ENCODE measurements around the gene TSPYL6.

TSPYL6 gene

GRCh38 chr2:54233832-54234649 lies 22.0 kb downstream of the TSPYL6 start:
- H3K27me3 Mint-ChIP-seq (ENCODE audit: low read depth), result no peaks in the 10 kb centered on the region
- no peak overlapping the region for H3K4me3 Mint-ChIP-seq
- peaks cover 6% of the 10 kb centered on the region for H3K9me3 Mint-ChIP-seq
- peaks cover 4% of the 10 kb centered on the region for H3K4me1 Mint-ChIP-seq (ENCODE audit: low read depth)
- no peaks in the 10 kb centered on the region for H3K36me3 Mint-ChIP-seq (ENCODE audit: low read depth)
- no peak overlapping the region for H3K27ac Mint-ChIP-seq

- peaks cover 6% of the 10 kb centered on the region for H3K9me3 Mint-ChIP-seq
- no peak overlapping the region for H3K4me3 Mint-ChIP-seq
- no peak overlapping the region for H3K27ac Mint-ChIP-seq
- H3K36me3 Mint-ChIP-seq (ENCODE audit: low read depth), result no peaks in the 10 kb centered on the region
- peaks cover 9% of the 10 kb centered on the region for H3K4me1 Mint-ChIP-seq (ENCODE audit: low read depth)
- H3K27me3 Mint-ChIP-seq (ENCODE audit: low read depth), result no peaks in the 10 kb centered on the region
Observed at GRCh38 chr2:54228945-54229344, 27.1 kb downstream of the TSPYL6 start.

- no peak overlapping the region for H3K27ac Mint-ChIP-seq
- H3K9me3 Mint-ChIP-seq, result peaks cover 6% of the 10 kb centered on the region
- H3K36me3 Mint-ChIP-seq (ENCODE audit: low read depth), result no peaks in the 10 kb centered on the region
- H3K27me3 Mint-ChIP-seq (ENCODE audit: low read depth), result no peaks in the 10 kb centered on the region
- no peak overlapping the region for H3K4me3 Mint-ChIP-seq
- peaks cover 9% of the 10 kb centered on the region for H3K4me1 Mint-ChIP-seq (ENCODE audit: low read depth)
Observed at GRCh38 chr2:54227798-54228197, 28.2 kb downstream of the TSPYL6 start.

GRCh38 chr2:54226260-54226659 lies 29.8 kb downstream of the TSPYL6 start:
- Mint-ChIP-seq H3K27me3 (ENCODE audit: low read depth) (no peaks in the 10 kb centered on the region), H3K36me3 (ENCODE audit: low read depth) (no peaks in the 10 kb centered on the region), H3K27ac (no peak overlapping the region), H3K4me3 (no peak overlapping the region), H3K9me3 (no peaks in the 10 kb centered on the region), H3K4me1 (ENCODE audit: low read depth) (peaks cover 9% of the 10 kb centered on the region)

GRCh38 chr2:54224997-54225396 lies 31.0 kb downstream of the TSPYL6 start:
- H3K4me1 Mint-ChIP-seq (ENCODE audit: low read depth), result peaks cover 9% of the 10 kb centered on the region
- H3K27me3 Mint-ChIP-seq (ENCODE audit: low read depth), result no peaks in the 10 kb centered on the region
- H3K4me3 Mint-ChIP-seq, result no peak overlapping the region
- no peaks in the 10 kb centered on the region for H3K9me3 Mint-ChIP-seq
- no peak overlapping the region for H3K27ac Mint-ChIP-seq
- no peaks in the 10 kb centered on the region for H3K36me3 Mint-ChIP-seq (ENCODE audit: low read depth)

- Mint-ChIP-seq H3K27me3 (ENCODE audit: low read depth) (no peaks in the 10 kb centered on the region), H3K9me3 (peaks cover 14% of the 10 kb centered on the region), H3K36me3 (ENCODE audit: low read depth) (peaks cover 4% of the 10 kb centered on the region), H3K4me1 (ENCODE audit: low read depth) (no peaks in the 10 kb centered on the region), H3K27ac (no peak overlapping the region), H3K4me3 (no peak overlapping the region)
Observed at GRCh38 chr2:54213082-54213481, 42.9 kb downstream of the TSPYL6 start.

- H3K27me3 Mint-ChIP-seq (ENCODE audit: low read depth), result no peaks in the 10 kb centered on the region
- H3K27ac Mint-ChIP-seq, result no peak overlapping the region
- H3K9me3 Mint-ChIP-seq, result peaks cover 14% of the 10 kb centered on the region
- H3K4me1 Mint-ChIP-seq (ENCODE audit: low read depth), result no peaks in the 10 kb centered on the region
- no peak overlapping the region for H3K4me3 Mint-ChIP-seq
- peaks cover 4% of the 10 kb centered on the region for H3K36me3 Mint-ChIP-seq (ENCODE audit: low read depth)
Observed at GRCh38 chr2:54212456-54212855, 43.6 kb downstream of the TSPYL6 start.

- no peaks in the 10 kb centered on the region for H3K4me1 Mint-ChIP-seq (ENCODE audit: low read depth)
- no peak overlapping the region for H3K27ac Mint-ChIP-seq
- peaks cover 5% of the 10 kb centered on the region for H3K9me3 Mint-ChIP-seq
- no peak overlapping the region for H3K4me3 Mint-ChIP-seq
- peaks cover 4% of the 10 kb centered on the region for H3K36me3 Mint-ChIP-seq (ENCODE audit: low read depth)
- no peaks in the 10 kb centered on the region for H3K27me3 Mint-ChIP-seq (ENCODE audit: low read depth)
Observed at GRCh38 chr2:54209379-54209778, 46.6 kb downstream of the TSPYL6 start.

- no peaks in the 10 kb centered on the region for H3K27me3 Mint-ChIP-seq (ENCODE audit: low read depth)
- H3K9me3 Mint-ChIP-seq, result no peaks in the 10 kb centered on the region
- no peaks in the 10 kb centered on the region for H3K4me1 Mint-ChIP-seq (ENCODE audit: low read depth)
- H3K36me3 Mint-ChIP-seq (ENCODE audit: low read depth), result no peaks in the 10 kb centered on the region
- no peak overlapping the region for H3K27ac Mint-ChIP-seq
- H3K4me3 Mint-ChIP-seq, result no peak overlapping the region
Observed at GRCh38 chr2:54208364-54209240, 47.4 kb downstream of the TSPYL6 start.

GRCh38 chr2:54207666-54208195 lies 48.3 kb downstream of the TSPYL6 start:
- Mint-ChIP-seq H3K27me3 (ENCODE audit: low read depth) (no peaks in the 10 kb centered on the region), H3K9me3 (no peaks in the 10 kb centered on the region), H3K27ac (no peak overlapping the region), H3K36me3 (ENCODE audit: low read depth) (no peaks in the 10 kb centered on the region), H3K4me3 (no peak overlapping the region), H3K4me1 (ENCODE audit: low read depth) (no peaks in the 10 kb centered on the region)

GRCh38 chr2:54206596-54206995 lies 49.4 kb downstream of the TSPYL6 start:
- Mint-ChIP-seq H3K27ac (no peak overlapping the region), H3K27me3 (ENCODE audit: low read depth) (no peaks in the 10 kb centered on the region), H3K9me3 (no peaks in the 10 kb centered on the region), H3K4me3 (no peak overlapping the region), H3K4me1 (ENCODE audit: low read depth) (no peaks in the 10 kb centered on the region), H3K36me3 (ENCODE audit: low read depth) (no peaks in the 10 kb centered on the region)

GRCh38 chr2:54204476-54204875 lies 51.6 kb downstream of the TSPYL6 start:
- Mint-ChIP-seq H3K27me3 (ENCODE audit: low read depth) (no peaks in the 10 kb centered on the region), H3K4me1 (ENCODE audit: low read depth) (no peaks in the 10 kb centered on the region), H3K27ac (no peak overlapping the region), H3K36me3 (ENCODE audit: low read depth) (no peaks in the 10 kb centered on the region), H3K4me3 (no peak overlapping the region), H3K9me3 (no peaks in the 10 kb centered on the region)
